Coronary artery (tissue), 2 donors: Measurements from ENCODE around the gene GREM2.

Experiments
- DNase-seq: peaks from one replicate; pipeline ENCODE4 v3.0.0-alpha.2; 2017; ENCODE audit warnings: low spot score
- H3K27ac ChIP-seq, 2 donors: fragments of 200-600 bp; sonication (generic); one replicate each; pipeline ENCODE4 v1.5.1; 2016 to 2019
- H3K4me3 ChIP-seq: fragments of 200-600 bp; sonication (generic); 2 replicates; pipeline ENCODE4 v1.5.1; 2016; ENCODE audit warnings: mild to moderate bottlenecking, moderate library complexity
- TF ChIP-seq, protein P1 (sequence below): fragments of 200-600 bp; sonication (generic); IDR thresholded peaks from one replicate; pipeline ENCODE4 v1.5.1; 2019; ENCODE audit warnings: antibody characterized with exemption

The GREM2 gene

DNA sequence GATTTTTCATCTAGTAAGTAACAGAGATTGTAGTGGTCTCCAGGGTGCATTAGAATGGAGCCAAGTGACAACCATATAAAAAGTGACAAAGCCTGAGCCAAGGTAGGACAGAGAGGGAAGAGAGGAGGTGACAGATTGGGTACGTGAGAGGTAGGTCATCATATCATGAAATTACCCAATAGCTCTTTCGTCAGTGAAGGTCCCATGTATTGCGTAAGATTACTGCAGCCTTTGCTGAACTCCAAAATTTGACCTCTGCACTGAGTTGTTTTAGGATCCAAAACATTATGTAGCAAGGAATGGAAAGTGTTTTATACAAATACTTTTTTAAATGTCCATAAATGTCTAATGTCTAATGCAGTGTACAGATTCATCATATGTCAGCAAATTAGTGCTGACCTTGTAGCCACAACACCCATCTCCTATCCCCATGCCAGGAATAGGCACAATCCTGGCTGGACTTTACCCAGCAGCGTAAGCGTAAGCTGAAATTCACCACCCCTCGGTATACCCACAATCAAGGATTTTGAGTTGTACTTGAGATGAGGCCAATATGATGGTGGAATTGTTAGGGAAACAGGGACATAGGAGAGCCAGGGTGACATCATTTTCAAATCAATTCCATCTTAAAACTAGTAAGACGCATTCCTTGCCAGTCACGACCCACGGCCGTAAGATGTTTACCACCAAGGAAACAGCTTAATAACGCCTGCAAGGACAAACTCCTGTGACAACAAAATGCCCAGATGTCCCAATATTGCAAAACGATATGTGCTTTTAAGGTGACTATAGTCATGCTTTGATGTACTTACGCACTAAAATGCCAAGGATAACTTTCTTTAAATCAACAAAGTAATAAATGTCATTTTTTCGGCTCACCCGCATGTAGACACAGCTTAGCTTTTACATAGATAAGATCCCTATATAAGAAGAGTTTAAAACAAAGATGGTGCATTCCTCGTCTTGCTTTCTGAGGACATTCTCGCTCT lies 38.1 kb upstream of the GREM2 start:
- no peak for DNase-seq
- TF ChIP-seq, protein P1, sequence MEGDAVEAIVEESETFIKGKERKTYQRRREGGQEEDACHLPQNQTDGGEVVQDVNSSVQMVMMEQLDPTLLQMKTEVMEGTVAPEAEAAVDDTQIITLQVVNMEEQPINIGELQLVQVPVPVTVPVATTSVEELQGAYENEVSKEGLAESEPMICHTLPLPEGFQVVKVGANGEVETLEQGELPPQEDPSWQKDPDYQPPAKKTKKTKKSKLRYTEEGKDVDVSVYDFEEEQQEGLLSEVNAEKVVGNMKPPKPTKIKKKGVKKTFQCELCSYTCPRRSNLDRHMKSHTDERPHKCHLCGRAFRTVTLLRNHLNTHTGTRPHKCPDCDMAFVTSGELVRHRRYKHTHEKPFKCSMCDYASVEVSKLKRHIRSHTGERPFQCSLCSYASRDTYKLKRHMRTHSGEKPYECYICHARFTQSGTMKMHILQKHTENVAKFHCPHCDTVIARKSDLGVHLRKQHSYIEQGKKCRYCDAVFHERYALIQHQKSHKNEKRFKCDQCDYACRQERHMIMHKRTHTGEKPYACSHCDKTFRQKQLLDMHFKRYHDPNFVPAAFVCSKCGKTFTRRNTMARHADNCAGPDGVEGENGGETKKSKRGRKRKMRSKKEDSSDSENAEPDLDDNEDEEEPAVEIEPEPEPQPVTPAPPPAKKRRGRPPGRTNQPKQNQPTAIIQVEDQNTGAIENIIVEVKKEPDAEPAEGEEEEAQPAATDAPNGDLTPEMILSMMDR, result no peak
- Histone ChIP-seq H3K4me3 (no peak overlapping the region), H3K27ac (no peak overlapping the region)

DNA sequence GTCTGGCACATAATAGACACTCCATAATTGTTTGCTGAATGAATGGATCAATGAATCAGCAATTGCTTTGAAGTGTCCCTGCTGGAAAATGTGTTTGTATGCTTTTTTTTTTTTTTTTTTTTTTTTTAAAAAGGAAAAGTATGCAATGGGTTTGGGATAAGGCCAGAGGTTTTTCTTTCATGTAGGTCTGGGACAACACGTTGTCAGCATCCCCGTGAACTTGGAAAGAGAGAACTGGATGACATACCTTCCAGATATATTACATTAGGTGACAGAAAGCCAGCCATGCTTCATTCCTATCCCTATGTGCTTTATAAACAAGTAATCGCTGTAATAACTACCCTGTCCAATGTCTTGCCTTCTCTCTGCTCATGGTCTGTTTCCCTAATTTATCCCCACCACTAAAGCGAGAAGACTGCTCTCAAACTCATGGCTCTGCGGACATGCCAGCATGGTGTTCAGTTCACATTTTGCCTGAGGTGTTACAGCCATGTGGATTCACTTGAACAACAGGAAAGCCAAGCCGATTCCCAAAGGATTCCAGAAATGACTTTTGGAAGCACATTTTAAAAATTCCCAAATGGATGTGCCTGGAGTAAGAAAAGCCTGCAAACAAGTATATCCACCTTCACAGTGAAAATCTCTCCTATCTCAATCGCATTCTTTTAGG lies 34.8 kb upstream of the GREM2 start:
- TF ChIP-seq, protein P1, result no peak
- H3K4me3 ChIP-seq, result no peak overlapping the region
- no peak for DNase-seq
- H3K27ac ChIP-seq, result no peak overlapping the region

DNA sequence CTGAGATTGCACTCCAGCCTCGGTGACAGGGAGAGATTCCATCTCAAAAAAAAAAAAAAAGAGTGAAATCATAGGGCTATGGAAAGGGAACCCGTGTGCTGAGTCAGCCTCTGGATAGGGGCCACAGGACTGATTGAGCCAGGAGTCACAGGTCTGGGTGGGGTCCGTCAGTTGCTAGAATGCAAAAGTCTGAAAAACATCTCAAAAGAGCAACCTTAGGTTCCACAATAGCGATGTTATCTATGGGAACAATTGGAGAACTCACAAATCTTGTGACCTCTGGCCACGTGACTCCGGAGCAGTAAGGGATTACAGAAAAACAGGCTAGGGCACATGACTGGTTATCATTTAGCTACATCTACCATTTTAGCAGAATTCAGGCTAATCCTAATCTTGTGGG lies 32.8 kb upstream of the GREM2 start:
- TF ChIP-seq, protein P1, result no peak
- no peak overlapping the region for H3K4me3 ChIP-seq
- no peak for DNase-seq
- H3K27ac ChIP-seq, result no peak overlapping the region

DNA sequence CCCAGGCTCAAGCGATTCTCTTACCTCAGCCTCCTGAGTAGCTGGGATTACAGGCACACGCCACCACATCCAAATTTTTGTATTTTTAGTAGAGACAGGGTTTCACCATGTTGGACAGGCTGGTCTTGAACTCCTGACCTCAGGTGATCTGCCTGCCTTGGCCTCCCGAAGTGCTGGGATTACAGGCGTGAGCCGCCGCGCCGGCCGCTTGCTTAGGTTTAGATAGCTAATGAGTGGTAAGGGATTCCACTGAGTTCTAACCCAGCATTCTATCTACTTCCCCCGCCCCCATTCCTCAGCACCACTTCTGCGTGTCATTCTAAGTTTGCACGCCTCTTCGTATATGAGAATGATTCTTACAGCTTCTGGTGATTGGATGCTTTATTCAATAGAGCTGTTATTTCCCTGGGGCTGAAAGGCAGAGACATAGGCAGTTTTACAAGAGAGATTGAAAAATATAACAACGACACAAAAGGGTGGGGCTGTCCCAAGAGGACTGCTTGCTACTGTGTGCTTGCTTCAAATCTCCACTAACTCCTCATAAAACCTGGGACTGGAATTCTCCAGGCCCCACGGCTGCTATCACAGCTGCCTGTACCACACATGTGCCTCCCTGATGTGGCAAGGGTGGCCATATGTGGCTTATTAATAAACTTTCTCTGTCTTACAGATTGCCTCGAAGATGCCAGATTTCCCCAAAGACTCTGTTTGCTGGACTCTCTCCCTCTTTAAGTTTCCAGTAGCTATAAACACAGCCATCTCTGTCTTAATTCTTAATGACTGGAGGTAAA lies 23.7 kb upstream of the GREM2 start:
- TF ChIP-seq, protein P1, result no peak
- no peak for DNase-seq
- Histone ChIP-seq H3K27ac (no peak overlapping the region), H3K4me3 (no peak overlapping the region)

DNA sequence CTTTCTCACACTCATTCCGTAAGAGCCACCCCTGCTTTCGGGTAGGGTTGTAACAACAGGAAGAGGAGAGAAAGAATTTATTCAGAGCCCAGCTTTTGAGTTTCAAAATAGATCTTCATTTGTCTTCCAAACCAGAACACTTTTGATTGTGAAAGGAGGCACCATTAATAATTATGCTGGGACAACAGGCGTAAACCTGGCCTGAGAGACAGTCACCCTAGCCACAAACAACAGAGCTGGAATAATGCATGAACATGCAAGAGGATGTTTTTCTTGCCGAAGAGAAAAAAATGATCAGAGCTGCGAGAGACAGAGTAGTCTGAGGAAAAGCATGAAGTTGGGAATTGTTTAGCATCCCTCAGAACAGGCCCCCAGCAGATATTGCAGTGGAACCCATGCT lies 18.5 kb upstream of the GREM2 start:
- Histone ChIP-seq H3K27ac (no peak overlapping the region), H3K4me3 (no peak overlapping the region)
- DNase-seq, result no peak
- TF ChIP-seq, protein P1, result no peak

DNA sequence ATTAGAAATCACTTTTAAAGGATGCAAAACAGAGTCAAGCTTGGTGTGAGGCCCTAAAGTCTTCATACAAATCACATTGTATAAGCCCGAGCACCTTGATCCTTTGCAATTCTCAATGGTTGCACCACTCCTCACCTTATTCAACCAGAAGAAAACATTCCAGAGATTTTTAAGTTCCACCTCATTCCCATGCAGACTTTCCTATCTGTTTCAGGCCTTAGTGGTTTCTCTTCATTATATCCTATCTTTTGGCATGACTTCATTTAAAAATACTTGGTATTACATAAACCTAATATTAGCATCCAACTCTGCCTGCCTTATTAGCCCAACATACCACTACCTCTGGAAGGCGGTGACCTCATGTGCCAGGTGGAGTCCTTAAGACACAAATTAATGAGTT lies 9.3 kb upstream of the GREM2 start:
- no peak for DNase-seq
- Histone ChIP-seq H3K27ac (no peak overlapping the region), H3K4me3 (no peak overlapping the region)
- TF ChIP-seq, protein P1, result no peak
